IPS-20b (cell line): ENCODE measurements around the gene ZNF200.
"Not testable (repeated sequence)": the region's sequence is repeated elsewhere in the genome, so short reads cannot be mapped to it uniquely, and the experiment has no call there.

ENCODE experiments used
- H3K27ac ChIP-seq: one replicate; pipeline ENCODE4 v1.5.1; 2013; ENCODE audit warnings: low read length
- H3K27me3 ChIP-seq: 2 replicates; pipeline ENCODE4 v1.6.1; 2013; ENCODE audit warnings: mild to moderate bottlenecking, low read length, inconsistent platforms; ENCODE audit not compliant: insufficient read depth
- H3K36me3 ChIP-seq: 2 replicates; pipeline ENCODE4 v1.6.1; 2013; ENCODE audit warnings: low read depth, mild to moderate bottlenecking, inconsistent platforms, low read length, moderate library complexity; ENCODE audit not compliant: insufficient read depth
- H3K4me1 ChIP-seq: 2 replicates; pipeline ENCODE4 v1.6.1; 2013; ENCODE audit warnings: mild to moderate bottlenecking, control low read depth, inconsistent platforms, low read length, moderate library complexity; ENCODE audit not compliant: insufficient read depth
- H3K4me3 ChIP-seq: 2 replicates; pipeline ENCODE4 v1.5.1; 2013; ENCODE audit warnings: mild to moderate bottlenecking, low read length, inconsistent platforms
- H3K9ac ChIP-seq: 2 replicates; pipeline ENCODE4 v1.6.1; 2013; ENCODE audit warnings: low read depth, mild to moderate bottlenecking, inconsistent platforms, low read length, moderate library complexity
- H3K9me3 ChIP-seq: 2 replicates; pipeline ENCODE4 v1.6.1; 2013; ENCODE audit warnings: mild to moderate bottlenecking, low read depth, low read length, inconsistent platforms; ENCODE audit not compliant: insufficient read depth

The ZNF200 gene

GRCh38 chr16:3234857-3235561 is at the start of gene ZNF200:
Gene ZNF200, minus strand, starts transcription at chr16:3235158. Its CDS starts 1,403 bp downstream, at chr16:3233755.
- H3K36me3 ChIP-seq, result peaks cover 28% of the 10 kb centered on the region
- peaks cover 23% of the 10 kb centered on the region for H3K9me3 ChIP-seq
- H3K4me1 ChIP-seq, result no peaks in the 10 kb centered on the region
- H3K4me3 ChIP-seq, result peak within 1 kb of the TSS; percentile 99
- peak within 1 kb of the TSS; percentile 91 for H3K9ac ChIP-seq
- no peaks in the 10 kb centered on the region for H3K27me3 ChIP-seq
- peak within 1 kb of the TSS; percentile 56 for H3K27ac ChIP-seq

DNA sequence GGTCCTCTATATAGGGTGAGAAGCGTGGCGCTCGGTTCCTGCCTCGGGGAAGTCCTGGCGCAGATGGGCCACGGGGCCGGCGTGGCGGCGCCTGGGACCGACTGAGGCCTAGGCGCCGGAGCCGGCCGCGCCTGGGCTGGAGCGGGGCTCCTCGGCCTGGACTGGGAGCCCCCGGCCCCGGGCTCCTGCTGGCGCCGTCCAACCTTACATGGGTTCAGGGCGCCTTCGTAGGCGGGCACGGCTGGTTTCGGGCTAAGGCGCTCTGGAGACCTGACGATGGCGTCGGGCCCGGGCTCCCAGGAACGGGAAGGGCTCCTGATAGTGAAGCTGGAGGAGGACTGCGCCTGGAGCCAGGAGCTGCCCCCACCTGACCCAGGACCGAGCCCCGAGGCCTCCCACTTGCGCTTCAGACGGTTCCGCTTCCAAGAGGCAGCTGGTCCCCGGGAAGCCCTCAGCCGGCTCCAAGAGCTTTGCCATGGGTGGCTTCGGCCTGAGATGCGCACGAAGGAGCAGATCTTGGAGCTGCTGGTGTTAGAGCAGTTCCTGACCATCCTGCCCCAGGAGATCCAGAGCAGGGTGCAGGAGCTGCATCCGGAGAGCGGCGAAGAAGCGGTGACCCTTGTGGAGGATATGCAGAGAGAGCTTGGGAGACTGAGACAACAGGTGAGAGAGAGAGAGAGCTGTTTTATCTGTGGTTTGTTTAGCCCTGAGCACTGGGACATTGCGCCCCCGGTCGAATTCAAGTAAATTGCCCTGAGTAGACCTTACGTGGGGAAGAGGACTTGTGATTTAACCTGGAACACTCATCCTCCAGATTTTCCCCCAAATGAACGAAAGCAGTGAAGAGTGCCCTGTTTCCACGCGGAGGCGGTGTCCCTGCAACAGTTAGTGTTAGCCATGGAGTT is 48.8 kb upstream of the ZNF200 start:
- Histone ChIP-seq H3K27ac (peak overlapping the region; percentile 61), H3K4me1 (peaks cover 9% of the 10 kb centered on the region; the same call in 1 of the 2 replicates), H3K9ac (peak overlapping the region; percentile 91), H3K36me3 (peaks cover 37% of the 10 kb centered on the region), H3K9me3 (peaks cover 27% of the 10 kb centered on the region), H3K27me3 (no peaks in the 10 kb centered on the region), H3K4me3 (peak overlapping the region; percentile 98)

GRCh38 chr16:3282730-3283542 is 48.0 kb upstream of the ZNF200 start, which contains the start of gene ZNF263:
Gene ZNF263, plus strand, starts transcription at chr16:3283491. Its CDS starts 328 bp downstream, at chr16:3283819.
- Histone ChIP-seq H3K27ac (peak within 1 kb of the TSS; percentile 82), H3K36me3 (peaks cover 29% of the 10 kb centered on the region), H3K4me3 (peak within 1 kb of the TSS; percentile 98), H3K9me3 (peaks cover 19% of the 10 kb centered on the region), H3K4me1 (peaks cover 9% of the 10 kb centered on the region; the same call in 1 of the 2 replicates), H3K27me3 (peaks cover 5% of the 10 kb centered on the region; the same call in 1 of the 2 replicates), H3K9ac (peak within 1 kb of the TSS; percentile 91)

DNA sequence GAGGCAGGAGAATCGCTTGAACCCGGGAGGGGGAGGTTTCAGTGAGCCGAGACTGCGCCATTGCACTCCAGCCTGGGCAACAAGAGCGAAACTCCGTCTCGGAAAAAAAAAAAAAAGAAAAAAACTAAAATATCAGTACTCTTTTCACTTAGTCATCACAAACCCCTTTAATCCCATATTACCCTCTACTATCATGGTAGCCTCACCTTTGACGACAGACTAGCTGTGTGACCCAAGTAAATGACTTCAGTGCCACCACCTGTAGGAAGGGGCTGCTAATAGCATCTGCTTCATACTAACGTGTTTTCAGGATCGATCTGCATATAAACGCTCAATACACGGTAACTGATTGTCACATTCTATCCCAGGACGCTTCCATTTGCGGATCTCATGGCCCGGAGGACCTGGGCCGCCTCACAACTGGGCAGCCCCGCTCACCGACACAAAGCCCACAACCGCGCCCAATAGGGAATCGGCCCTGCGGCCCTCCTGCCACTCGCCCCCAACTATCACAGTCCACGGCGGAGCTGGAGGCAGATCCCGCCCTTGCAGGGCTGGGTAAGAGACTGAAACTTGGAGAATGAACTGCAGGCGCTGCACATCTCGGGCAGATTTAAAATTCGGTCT is 47.3 kb upstream of the ZNF200 start:
- Histone ChIP-seq H3K9ac (peak overlapping the region; percentile 91; the same call in 1 of the 2 replicates), H3K36me3 (peaks cover 22% of the 10 kb centered on the region), H3K4me1 (peaks cover 9% of the 10 kb centered on the region; the same call in 1 of the 2 replicates), H3K4me3 (peak overlapping the region; percentile 98), H3K27ac (no peak overlapping the region), H3K27me3 (peaks cover 9% of the 10 kb centered on the region), H3K9me3 (peaks cover 14% of the 10 kb centered on the region)

DNA sequence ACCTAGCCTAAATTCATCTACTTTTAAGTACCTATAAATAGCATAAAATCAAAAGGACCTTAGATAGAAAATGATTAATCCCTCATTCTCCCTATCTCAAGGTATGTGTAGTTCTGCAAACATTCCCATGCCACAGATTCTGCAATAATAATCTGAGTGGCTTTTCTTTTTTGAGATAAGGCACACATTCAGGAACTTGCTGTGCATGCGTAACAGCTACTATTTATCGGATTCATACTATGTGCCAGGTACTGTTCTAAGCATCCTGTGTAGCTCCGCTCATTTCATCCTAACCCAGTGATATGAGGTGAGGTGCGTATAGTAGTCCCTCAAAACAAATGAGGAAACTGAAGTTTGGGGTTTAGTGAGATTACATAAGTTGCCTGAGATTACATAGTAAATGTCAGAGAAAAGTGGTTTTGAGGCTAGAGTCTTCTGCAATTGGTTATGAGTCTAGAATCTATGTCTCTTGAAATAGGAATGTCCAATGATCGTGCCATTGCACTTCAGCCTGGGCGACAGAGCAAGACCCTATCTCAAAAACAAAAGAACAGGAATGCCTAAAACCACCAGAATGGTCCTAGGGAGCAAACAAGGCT is 46.4 kb upstream of the ZNF200 start:
- Histone ChIP-seq H3K9me3 (peaks cover 6% of the 10 kb centered on the region; the same call in 1 of the 2 replicates), H3K9ac (no peak overlapping the region), H3K4me1 (peaks cover 9% of the 10 kb centered on the region; the same call in 1 of the 2 replicates), H3K27me3 (peaks cover 15% of the 10 kb centered on the region), H3K36me3 (peaks cover 13% of the 10 kb centered on the region), H3K27ac (no peak overlapping the region), H3K4me3 (no peak overlapping the region)

- H3K27me3 ChIP-seq, result peaks cover 15% of the 10 kb centered on the region
- no peaks in the 10 kb centered on the region for H3K36me3 ChIP-seq
- H3K9ac ChIP-seq, result no peak overlapping the region
- H3K9me3 ChIP-seq, result no peaks in the 10 kb centered on the region; the same call in 1 of the 2 replicates
- no peaks in the 10 kb centered on the region for H3K4me1 ChIP-seq
- no peak overlapping the region for H3K4me3 ChIP-seq
- no peak overlapping the region for H3K27ac ChIP-seq
These were observed 41.7 kb upstream of the ZNF200 start for GRCh38 chr16:3276679-3277078.

DNA sequence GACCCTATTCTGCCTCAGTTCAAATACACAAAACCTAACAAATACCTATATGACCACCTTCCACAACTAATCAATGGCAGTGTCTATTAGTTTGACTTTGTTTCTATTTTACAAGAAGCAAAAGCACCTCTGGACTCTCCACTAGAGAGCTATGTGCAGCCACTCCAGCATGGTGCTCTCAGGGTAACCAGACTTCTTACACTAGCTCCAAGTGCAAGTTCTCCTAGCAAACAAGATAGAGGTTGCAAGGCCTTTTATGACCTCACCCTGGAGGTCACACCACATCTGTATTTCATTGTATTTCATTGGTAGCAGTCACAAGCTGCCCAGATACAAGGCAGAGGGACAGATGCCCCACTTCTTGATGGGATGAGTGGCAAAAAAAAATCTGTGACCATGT is 40.0 kb upstream of the ZNF200 start:
- Histone ChIP-seq H3K27ac (no peak overlapping the region), H3K4me3 (no peak overlapping the region)

GRCh38 chr16:3274490-3274889 is 39.5 kb upstream of the ZNF200 start:
- Histone ChIP-seq H3K9me3 (no peaks in the 10 kb centered on the region; the same call in 1 of the 2 replicates), H3K36me3 (no peaks in the 10 kb centered on the region), H3K27me3 (peaks cover 15% of the 10 kb centered on the region), H3K27ac (no peak overlapping the region), H3K9ac (no peak overlapping the region), H3K4me3 (no peak overlapping the region), H3K4me1 (no peaks in the 10 kb centered on the region)

More for the DNA sequence above, 40.0 kb upstream of the ZNF200 start:
- Histone ChIP-seq H3K4me1 (no peaks in the 10 kb centered on the region), H3K9me3 (no peaks in the 10 kb centered on the region; the same call in 1 of the 2 replicates), H3K9ac (no peak overlapping the region), H3K27me3 (peaks cover 15% of the 10 kb centered on the region), H3K36me3 (no peaks in the 10 kb centered on the region)

GRCh38 chr16:3271281-3271680 is 36.3 kb upstream of the ZNF200 start:
- not testable (repeated sequence) for H3K4me1 ChIP-seq, H3K4me3 ChIP-seq, H3K9me3 ChIP-seq, H3K36me3 ChIP-seq, H3K27ac ChIP-seq, H3K27me3 ChIP-seq, H3K9ac ChIP-seq

DNA sequence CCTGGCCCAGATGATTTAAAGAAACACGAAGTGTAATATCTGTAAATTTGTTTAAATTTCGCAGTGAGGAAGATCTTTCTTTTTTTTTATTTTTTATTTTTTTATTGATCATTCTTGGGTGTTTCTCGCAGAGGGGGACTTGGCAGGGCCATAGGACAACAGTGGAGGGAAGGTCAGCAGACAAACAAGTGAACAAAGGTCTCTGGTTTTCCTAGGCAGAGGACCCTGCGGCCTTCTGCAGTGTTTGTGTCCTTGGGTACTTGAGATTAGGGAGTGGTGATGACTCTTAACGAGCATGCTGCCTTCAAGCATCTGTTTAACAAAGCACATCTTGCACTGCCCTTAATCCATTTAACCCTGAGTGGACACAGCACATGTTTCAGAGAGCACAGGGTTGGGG is 35.8 kb upstream of the ZNF200 start:
- H3K4me3 ChIP-seq, H3K4me1 ChIP-seq, H3K9ac ChIP-seq, H3K27me3 ChIP-seq, H3K27ac ChIP-seq, H3K36me3 ChIP-seq, H3K9me3 ChIP-seq: not testable (repeated sequence)
